Ammon's horn (tissue), 1 donor: ENCODE measurements around the gene SUB1.
A peak's percentile ranks its signal among the peaks of the same experiment; 100 is the strongest.
"Not testable (repeated sequence)": the region's sequence is repeated elsewhere in the genome, so short reads cannot be mapped to it uniquely, and the experiment has no call there.

Source experiments
- DNase-seq: peaks from one replicate; pipeline ENCODE4 v3.0.0-alpha.2; 2016; ENCODE audit warnings: low spot score

The SUB1 gene

GRCh38 chr5:32600054-32600622 lies 14.8 kb downstream of the SUB1 start:
- DNase-seq: no peak

GRCh38 chr5:32601623-32602295 lies 16.4 kb downstream of the SUB1 start:
- no peak for DNase-seq

DNA sequence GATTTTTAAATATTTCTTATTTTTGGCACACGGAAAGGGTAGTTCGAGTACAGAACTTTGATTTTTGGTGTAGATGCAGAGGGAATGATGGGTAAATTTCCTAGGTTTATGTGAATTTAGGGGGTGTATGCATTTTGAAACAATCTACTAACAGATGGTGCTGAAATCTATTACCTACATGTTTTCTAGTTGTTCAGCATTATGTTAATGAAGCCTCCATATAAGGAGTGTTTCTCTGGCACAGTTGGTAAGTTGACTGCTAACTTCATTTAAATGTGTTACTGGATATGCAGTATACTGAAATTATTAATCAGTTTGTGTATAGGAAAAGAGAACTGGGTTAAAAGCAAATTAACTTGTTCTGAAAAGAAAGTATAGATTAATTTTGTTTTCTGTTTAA lies 17.5 kb downstream of the SUB1 start:
- DNase-seq: no peak

GRCh38 chr5:32604800-32605765 lies 19.7 kb downstream of the SUB1 start:
- no peak for DNase-seq

DNA sequence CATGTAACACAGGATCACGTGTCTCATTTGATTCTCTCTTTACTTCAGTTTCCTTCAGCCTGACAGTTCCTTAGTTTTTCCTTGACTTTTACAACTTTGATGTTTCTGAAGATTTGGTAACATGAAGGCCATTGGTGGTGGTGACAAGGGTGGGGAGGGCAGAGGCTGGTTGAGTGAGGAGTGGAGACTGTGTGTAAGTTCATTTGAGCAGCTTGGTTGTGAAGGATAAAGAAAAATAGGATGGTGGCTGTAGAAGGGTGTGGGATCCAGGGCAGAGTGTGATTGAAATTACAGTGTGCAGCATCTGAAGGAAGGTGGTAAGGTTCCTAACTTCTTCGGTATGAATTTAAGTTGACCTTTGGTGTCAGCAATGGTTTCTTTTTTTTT lies 20.4 kb downstream of the SUB1 start:
- no peak for DNase-seq

GRCh38 chr5:32612134-32612888 lies 27.0 kb downstream of the SUB1 start:
- no peak for DNase-seq

- DNase-seq: peak; percentile 85
Observed at GRCh38 chr5:32613050-32613672, 27.8 kb downstream of the SUB1 start.

GRCh38 chr5:32615236-32615635 lies 29.9 kb downstream of the SUB1 start:
- no peak for DNase-seq

DNA sequence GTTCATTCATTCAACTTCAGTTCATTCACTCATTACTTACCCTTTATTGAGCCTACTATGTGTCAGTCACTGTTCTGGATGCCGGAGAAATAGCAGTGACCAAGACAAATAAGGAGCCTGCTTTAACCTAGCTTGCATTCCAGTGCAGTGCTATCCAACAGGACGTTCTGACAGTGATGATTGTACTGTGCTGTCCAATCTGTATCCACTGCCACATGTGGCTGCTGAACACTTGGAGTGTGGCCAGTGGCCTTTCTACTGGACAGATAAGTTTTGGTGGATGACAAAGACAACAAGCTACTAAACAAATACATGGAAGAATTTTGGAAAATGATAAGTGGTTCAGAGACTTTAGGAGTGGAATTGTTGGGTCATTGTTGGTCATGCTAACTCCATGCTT lies 33.6 kb downstream of the SUB1 start:
- DNase-seq: no peak

DNA sequence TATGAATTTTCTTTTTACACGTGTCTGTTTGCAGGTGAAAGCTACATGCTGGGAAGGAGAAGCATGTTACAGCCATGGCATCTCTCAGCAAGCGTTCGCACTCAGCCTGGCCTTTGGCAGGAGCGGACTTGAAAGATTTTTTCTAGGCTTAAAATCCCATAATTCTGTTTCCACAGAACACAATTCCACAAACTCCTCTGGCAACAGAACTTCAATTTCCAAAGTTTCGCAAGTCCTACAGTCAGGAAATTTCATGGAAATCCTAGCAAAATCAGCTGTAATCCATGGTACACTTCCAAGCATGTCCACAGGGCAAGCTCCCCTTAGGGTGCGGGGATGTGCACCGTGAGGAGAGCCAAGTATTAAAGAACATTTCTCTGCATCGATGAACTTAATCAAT lies 35.9 kb downstream of the SUB1 start:
- no peak for DNase-seq

DNA sequence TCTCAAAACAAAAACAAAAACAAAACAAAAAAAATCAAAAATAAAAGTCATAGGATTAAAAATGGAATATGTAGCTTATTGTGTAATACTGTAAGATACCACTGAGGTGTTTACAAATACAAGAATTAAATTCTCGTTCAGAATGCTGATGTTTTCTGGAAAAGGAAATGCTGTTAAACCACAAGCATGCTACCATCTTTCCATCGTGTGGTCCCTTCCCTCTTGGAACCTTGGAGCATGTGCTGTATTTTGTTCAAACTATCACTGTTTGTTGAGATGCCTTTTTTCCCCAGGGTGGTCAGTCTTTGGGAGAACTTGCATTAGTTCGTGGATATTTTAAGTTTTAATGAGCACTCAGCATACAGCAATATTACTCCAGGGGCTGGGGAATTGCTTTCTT lies 39.7 kb downstream of the SUB1 start:
- DNase-seq: no peak

GRCh38 chr5:32625547-32625946 lies 40.2 kb downstream of the SUB1 start:
- DNase-seq: no peak

DNA sequence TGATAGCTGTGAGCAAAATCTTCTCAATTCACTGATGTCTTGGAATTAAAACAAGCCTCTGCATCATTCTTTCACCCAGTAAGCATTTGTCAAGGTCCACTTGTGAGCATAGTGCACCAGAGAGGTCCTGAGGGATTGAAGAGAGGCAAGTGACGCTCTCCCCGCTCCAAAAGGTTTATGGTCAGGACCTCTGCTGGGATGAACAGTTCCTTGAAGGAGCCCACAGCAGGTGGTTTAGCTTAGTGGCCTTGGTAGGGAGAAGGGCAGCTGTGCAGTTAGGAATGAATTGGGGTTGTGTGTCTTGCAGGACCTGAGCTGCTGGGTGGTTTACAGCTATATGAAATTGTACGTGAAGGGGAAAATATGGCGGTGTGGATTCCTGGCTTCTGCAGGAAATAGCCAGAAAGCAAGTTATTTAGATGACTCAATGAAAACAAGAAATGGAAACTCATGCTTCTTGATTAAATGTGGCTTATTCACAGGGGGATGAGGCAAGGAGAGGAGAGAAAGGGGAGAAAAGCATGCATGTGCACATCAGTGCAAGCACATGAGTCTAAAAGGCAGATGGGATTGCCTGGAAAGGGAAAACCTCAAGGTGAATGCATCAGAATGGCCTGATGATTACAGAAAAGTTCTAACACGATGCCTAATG lies 42.0 kb downstream of the SUB1 start:
- no peak for DNase-seq

DNA sequence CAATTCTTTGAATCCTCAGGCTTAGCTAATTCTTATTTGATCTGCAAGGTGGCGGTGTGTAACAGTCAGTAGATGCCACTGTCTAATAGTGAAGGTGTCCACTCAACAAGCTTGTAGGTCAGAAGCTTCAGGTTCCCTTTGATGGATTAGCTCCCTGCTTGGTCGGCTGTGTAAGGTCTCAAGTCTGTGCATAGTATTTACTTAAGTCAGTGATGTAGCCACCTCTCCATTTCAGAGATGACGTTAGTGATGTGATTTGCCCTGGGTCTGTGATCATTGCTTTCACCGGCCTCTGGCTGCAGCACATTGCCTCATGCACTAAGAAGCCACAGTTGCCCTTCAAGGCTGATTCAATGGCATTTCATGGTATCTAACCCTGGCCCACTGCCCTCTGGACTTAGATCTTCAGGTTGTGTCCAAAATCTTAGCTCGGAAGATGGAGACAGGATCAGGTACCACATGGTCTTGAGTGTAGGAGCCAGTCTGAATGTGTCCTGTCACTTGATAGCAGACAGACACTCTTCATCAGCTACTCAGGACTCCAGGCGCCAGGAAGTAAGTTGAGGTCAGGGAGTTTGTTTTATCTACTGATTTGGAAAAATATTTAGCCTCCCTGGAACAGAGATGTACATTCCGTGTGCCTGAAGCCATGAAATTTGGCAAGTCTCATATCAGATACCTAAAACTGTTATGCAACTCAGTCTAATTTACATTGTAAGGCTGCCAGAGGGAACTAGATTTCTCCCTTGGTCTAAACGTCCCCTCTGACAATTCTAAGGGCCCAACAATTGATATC lies 42.9 kb downstream of the SUB1 start:
- DNase-seq: no peak

DNA sequence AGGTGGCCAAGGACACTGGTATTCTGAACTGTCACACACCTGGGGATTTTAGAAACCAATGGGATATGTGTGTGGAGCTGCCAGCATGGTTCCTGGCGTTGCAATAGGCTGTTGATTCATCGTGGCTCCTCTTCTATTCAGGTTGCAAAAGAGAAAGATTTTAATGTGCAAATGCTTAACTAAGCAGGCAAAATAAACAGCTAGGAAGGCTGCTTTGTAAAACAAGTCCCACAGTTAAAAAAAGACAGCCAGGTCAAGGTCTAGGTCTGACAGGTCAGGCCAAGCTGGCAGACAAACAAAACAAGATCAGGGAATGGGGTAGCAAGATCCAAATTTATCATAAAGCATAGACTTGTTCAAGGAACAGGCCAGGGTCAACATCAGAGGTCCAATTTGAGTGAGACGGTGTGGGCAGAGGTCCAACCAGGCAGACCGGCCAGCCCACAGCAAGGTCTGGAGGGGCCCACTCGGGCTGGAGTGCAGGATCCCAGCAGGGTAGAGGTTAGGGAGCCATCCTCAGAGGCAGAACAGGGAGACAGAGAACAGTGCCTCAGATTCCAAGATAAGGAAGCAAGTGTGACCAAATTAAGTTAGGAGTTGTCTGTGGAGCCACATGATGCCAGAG lies 45.6 kb downstream of the SUB1 start:
- DNase-seq: no peak

DNA sequence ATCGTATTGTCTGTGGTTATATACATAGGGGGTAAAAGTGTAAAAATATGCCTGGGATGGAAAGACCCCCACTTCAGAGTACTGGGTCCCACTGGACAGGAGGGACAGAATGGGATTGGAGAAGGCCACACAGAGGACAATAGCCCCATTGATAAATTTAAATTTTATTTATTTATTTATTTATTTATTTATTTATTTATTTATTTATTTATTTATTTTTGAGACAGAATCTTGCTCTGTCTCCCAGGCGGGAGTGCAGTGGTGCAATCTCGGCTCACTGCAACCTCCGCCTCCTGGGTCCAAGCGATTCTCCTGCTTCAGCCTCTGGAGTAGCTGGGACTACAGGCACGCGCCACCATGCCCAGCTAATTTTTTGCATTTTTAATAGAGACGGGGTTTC lies 47.7 kb downstream of the SUB1 start:
- DNase-seq: not testable (repeated sequence)

GRCh38 chr5:32638309-32638708 lies 53.0 kb downstream of the SUB1 start:
- no peak for DNase-seq

DNA sequence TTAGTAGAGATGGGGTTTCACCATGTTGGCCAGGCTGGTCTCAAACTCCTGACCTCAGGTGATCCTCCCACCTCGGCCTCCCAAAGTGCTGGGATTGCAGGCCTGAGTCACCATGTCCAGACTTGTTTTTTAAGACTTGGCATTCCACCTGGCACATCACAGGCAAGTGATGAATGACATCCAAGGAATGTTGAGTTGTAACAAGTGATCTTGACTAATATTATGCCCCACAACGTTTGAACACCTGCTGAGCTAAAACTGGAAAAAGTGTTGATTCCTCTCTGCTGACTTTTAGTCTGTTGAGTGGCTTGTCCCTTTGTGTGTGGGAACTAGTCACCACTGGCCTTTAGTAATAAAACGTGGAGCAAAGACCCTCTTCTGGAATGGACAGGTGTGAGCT lies 54.6 kb downstream of the SUB1 start:
- no peak for DNase-seq

DNA sequence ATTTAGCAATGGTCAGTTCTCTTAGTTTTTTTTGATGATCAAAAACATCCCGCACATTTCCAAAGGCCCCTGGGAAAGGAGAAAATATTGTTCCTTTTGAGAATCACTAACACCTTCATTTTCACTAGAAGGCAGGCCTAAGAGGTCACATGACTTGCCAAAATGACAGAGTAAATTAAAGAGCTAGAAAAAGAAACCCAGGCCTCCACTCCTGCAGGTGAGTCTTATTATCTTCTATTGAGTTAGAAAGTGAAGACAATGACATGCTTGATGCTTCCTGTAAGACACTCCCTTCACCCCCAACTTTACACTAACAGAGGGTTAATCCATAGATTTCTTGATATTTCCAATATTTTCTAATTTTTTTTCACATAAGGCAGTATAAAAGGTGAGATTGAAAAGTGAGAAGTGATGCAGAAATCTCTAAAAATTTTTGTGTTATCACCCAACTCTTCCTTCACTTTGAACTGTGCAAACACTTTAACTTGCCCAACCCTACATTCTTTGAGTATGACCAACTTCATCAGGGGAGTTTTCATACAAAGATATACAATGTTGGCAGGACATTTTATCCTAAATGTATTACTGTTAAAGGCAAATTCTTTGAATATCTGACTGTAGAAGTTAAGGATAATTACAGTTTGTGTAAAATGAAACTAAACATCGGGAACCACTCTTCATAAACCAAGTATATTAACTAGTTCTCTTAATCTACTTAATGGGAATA lies 57.1 kb downstream of the SUB1 start:
- DNase-seq: no peak
